Gastrocnemius medialis (tissue), 4 donors: ENCODE results near the gene WDR33.

Experiments used
- POLR2A ChIP-seq, 2 donors: fragments of 450-650 bp; IDR thresholded peaks; one replicate each; pipeline ENCODE4 v1.6.1; 2017; ENCODE audit warnings: antibody characterized with exemption in 2 of 2, mild to moderate bottlenecking in 2 of 2, moderate library complexity in 2 of 2
- TF ChIP-seq, protein P1 (sequence below), 5 experiments: fragments of 450-650 bp in 3 of 5; fragments of 200-600 bp in 2 of 5; sonication (generic) in 2 of 5; IDR thresholded peaks in 4 of 5; conservative IDR thresholded peaks in 1 of 5; 1 replicate in 4 of 5; 2 replicates in 1 of 5; pipeline ENCODE4 v1.5.1; 2016 to 2019; ENCODE audit warnings: antibody characterized with exemption in 5 of 5, mild to moderate bottlenecking in 3 of 5, moderate library complexity in 3 of 5

DNA sequence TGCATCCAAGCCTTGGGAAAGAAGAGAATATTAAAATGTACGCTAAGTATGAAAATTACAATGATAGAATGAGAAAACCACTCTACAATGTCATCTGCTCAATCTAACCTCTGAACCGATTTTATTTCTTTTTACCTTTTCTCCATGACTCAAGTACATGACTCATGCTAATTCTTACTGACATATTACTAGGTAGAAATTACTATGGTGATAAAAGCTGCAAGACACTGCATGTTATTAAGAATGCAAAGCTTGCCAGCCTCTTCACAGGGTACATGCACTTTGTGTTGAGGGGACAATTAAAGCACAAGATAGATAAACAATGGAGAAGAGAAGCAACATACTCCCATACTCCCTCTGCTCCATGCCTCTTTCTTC lies 89.0 kb downstream of the WDR33 start:
- TF ChIP-seq, protein P1, sequence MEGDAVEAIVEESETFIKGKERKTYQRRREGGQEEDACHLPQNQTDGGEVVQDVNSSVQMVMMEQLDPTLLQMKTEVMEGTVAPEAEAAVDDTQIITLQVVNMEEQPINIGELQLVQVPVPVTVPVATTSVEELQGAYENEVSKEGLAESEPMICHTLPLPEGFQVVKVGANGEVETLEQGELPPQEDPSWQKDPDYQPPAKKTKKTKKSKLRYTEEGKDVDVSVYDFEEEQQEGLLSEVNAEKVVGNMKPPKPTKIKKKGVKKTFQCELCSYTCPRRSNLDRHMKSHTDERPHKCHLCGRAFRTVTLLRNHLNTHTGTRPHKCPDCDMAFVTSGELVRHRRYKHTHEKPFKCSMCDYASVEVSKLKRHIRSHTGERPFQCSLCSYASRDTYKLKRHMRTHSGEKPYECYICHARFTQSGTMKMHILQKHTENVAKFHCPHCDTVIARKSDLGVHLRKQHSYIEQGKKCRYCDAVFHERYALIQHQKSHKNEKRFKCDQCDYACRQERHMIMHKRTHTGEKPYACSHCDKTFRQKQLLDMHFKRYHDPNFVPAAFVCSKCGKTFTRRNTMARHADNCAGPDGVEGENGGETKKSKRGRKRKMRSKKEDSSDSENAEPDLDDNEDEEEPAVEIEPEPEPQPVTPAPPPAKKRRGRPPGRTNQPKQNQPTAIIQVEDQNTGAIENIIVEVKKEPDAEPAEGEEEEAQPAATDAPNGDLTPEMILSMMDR (IDR thresholded peaks at IDR 0.05 in 4 of 5, conservative IDR thresholded peaks at IDR 0.05 in 1 of 5): no peak
- TF ChIP-seq POLR2A (IDR thresholded peaks at IDR 0.05): no peak
